ENCODE data around the gene C11orf58.

The C11orf58 gene

GRCh38 chr11:16769386-16769785 lies 30.9 kb downstream of the C11orf58 start:
- no peak for DNase-seq

- no peak for DNase-seq
These were observed 31.6 kb downstream of the C11orf58 start for GRCh38 chr11:16770016-16770415.

GRCh38 chr11:16771350-16772140 lies 33.1 kb downstream of the C11orf58 start:
- DNase-seq: no peak

GRCh38 chr11:16772141-16772512 lies 33.7 kb downstream of the C11orf58 start:
- DNase-seq: no peak

GRCh38 chr11:16773981-16774935 lies 35.8 kb downstream of the C11orf58 start:
- DNase-seq: peak; percentile 57

- no peak for DNase-seq
These were observed 36.6 kb downstream of the C11orf58 start for GRCh38 chr11:16774936-16775613.

GRCh38 chr11:16775614-16776283 lies 37.3 kb downstream of the C11orf58 start:
- DNase-seq: no peak

- DNase-seq: peak; percentile 91
These were observed 38.5 kb downstream of the C11orf58 start for GRCh38 chr11:16776711-16777612.

- no peak for DNase-seq
These were observed 39.1 kb downstream of the C11orf58 start for GRCh38 chr11:16777613-16777975.

- DNase-seq: no peak
These were observed 39.8 kb downstream of the C11orf58 start for GRCh38 chr11:16778286-16778685.

GRCh38 chr11:16778876-16779275 lies 40.4 kb downstream of the C11orf58 start:
- no peak for DNase-seq

GRCh38 chr11:16779436-16779835 lies 41.0 kb downstream of the C11orf58 start:
- no peak for DNase-seq

- DNase-seq: no peak
These were observed 41.7 kb downstream of the C11orf58 start for GRCh38 chr11:16780146-16780545.

- DNase-seq: no peak
These were observed 42.5 kb downstream of the C11orf58 start for GRCh38 chr11:16780698-16781550.

GRCh38 chr11:16781936-16782919 lies 43.8 kb downstream of the C11orf58 start:
- DNase-seq: peak; percentile 69

- DNase-seq: no peak
These were observed 44.9 kb downstream of the C11orf58 start for GRCh38 chr11:16783321-16783801.

GRCh38 chr11:16784097-16784496 lies 45.6 kb downstream of the C11orf58 start:
- DNase-seq: no peak

- DNase-seq: no peak
These were observed 46.2 kb downstream of the C11orf58 start for GRCh38 chr11:16784666-16785065.

GRCh38 chr11:16785520-16786128 lies 47.2 kb downstream of the C11orf58 start:
- peak; percentile 71 for DNase-seq
